ENCODE results near the gene FZD10.

Gene FZD10

DNA sequence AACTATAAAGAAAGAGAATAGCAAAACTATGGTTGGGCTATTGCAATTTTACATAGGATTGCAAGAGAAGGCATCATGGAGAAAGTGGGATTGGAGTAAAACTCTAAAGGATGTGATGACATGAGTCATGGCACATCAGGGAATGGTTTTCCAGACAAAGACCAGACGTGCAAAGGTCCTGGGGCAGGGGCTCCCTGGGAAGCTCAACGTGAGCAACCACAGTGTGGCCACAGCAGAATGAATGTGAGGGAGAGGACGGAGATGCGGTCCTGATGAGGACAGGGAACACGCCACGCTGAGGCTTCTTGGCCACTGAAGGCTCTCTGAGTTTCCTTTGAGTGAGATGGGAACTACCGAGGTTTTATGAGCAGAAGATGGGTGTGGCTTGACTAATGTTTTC lies 38.2 kb downstream of the FZD10 start:
- no peaks in the 10 kb centered on the region for H3K27me3 ChIP-seq (ENCODE audit: low read depth, low read length)
- H3K4me1 ChIP-seq (ENCODE audit: control insufficient read depth in 1 of 2, insufficient read depth in 2 of 2, low read length in 2 of 2), result no peaks in the 10 kb centered on the region
- H3K36me3 ChIP-seq (ENCODE audit: control insufficient read depth in 1 of 2, insufficient read depth in 2 of 2, low read length in 2 of 2), result no peaks in the 10 kb centered on the region
- no peak overlapping the region for H3K27ac ChIP-seq (ENCODE audit: low read length)
- H3K9me3 ChIP-seq (ENCODE audit: control insufficient read depth in 1 of 2, low read length in 2 of 2), result peaks cover 7 to 11% of the 10 kb centered on the region in 2 donors
- H3K4me3 ChIP-seq (ENCODE audit: low read depth in 1 of 2, low read length in 2 of 2), result no peak overlapping the region

GRCh38 chr12:130201037-130201436 lies 38.8 kb downstream of the FZD10 start:
- H3K4me1 ChIP-seq (ENCODE audit: control insufficient read depth in 1 of 2, insufficient read depth in 2 of 2, low read length in 2 of 2), result no peaks in the 10 kb centered on the region
- no peaks in the 10 kb centered on the region for H3K36me3 ChIP-seq (ENCODE audit: control insufficient read depth in 1 of 2, insufficient read depth in 2 of 2, low read length in 2 of 2)
- no peak overlapping the region for H3K4me3 ChIP-seq (ENCODE audit: low read depth in 1 of 2, low read length in 2 of 2)
- no peaks in the 10 kb centered on the region for H3K27me3 ChIP-seq (ENCODE audit: low read depth, low read length)
- H3K27ac ChIP-seq (ENCODE audit: low read length), result no peak overlapping the region
- peaks cover 7 to 14% of the 10 kb centered on the region in 2 donors for H3K9me3 ChIP-seq (ENCODE audit: control insufficient read depth in 1 of 2, low read length in 2 of 2)

- no peaks in the 10 kb centered on the region for H3K27me3 ChIP-seq (ENCODE audit: low read depth, low read length)
- H3K4me1 ChIP-seq (ENCODE audit: control insufficient read depth in 1 of 2, insufficient read depth in 2 of 2, low read length in 2 of 2), result no peaks in the 10 kb centered on the region
- H3K36me3 ChIP-seq (ENCODE audit: control insufficient read depth in 1 of 2, insufficient read depth in 2 of 2, low read length in 2 of 2), result no peaks in the 10 kb centered on the region
- H3K9me3 ChIP-seq (ENCODE audit: control insufficient read depth in 1 of 2, low read length in 2 of 2), result peaks cover 7 to 15% of the 10 kb centered on the region in 2 donors
- H3K4me3 ChIP-seq (ENCODE audit: low read depth in 1 of 2, low read length in 2 of 2), result no peak overlapping the region
- no peak overlapping the region for H3K27ac ChIP-seq (ENCODE audit: low read length)
Observed at GRCh38 chr12:130202201-130202600, 39.9 kb downstream of the FZD10 start.

DNA sequence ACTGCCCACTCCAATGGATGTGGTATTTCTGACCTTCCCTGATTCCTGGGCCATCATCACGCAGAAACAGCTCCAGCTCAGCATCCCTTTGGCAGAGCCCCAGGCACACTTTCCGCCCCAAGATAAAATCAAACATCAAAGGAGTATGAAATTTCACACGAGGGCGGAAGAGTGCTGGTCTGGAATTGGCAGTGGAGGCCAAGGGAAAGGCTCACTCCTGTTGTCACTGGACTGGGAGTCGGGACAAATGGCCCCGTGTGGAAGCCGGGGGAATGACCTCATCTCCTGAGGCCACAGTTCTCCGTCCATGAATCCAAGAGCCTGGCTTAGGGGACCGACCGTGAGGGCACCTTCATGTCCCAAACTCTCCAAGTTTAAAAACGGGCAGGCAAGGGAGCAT lies 40.9 kb downstream of the FZD10 start:
- Histone ChIP-seq H3K27ac (ENCODE audit: low read length) (no peak overlapping the region), H3K4me1 (ENCODE audit: control insufficient read depth in 1 of 2, insufficient read depth in 2 of 2, low read length in 2 of 2) (no peaks in the 10 kb centered on the region), H3K27me3 (ENCODE audit: low read depth, low read length) (no peaks in the 10 kb centered on the region), H3K4me3 (ENCODE audit: low read depth in 1 of 2, low read length in 2 of 2) (no peak overlapping the region), H3K9me3 (ENCODE audit: control insufficient read depth in 1 of 2, low read length in 2 of 2) (peaks cover 7 to 15% of the 10 kb centered on the region in 2 donors), H3K36me3 (ENCODE audit: control insufficient read depth in 1 of 2, insufficient read depth in 2 of 2, low read length in 2 of 2) (no peaks in the 10 kb centered on the region)

DNA sequence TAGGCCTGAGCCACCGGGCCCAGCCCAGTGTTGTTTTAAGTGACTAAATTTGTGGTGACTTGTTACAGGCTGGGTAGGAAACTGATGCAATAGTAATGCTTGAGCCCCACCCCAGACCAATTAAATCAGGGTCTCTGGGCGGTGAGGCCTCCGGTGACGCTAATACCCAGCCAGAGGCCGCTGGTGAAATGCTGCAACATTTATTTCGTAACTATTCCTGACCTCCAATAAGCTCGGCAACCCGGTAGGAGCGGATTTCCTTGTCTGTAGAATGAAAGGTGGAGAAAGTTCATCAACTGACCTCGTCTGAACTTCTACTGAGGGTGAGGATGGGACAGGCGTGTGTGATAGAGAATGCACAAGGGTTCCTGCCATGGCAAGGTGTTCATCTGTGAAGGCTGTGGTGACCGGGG lies 42.3 kb downstream of the FZD10 start:
- Histone ChIP-seq H3K4me3 (ENCODE audit: low read depth in 1 of 2, low read length in 2 of 2) (no peak overlapping the region), H3K36me3 (ENCODE audit: control insufficient read depth in 1 of 2, insufficient read depth in 2 of 2, low read length in 2 of 2) (no peaks in the 10 kb centered on the region), H3K27ac (ENCODE audit: low read length) (no peak overlapping the region), H3K9me3 (ENCODE audit: control insufficient read depth in 1 of 2, low read length in 2 of 2) (peaks cover 7 to 19% of the 10 kb centered on the region in 2 donors), H3K4me1 (ENCODE audit: control insufficient read depth in 1 of 2, insufficient read depth in 2 of 2, low read length in 2 of 2) (no peaks in the 10 kb centered on the region), H3K27me3 (ENCODE audit: low read depth, low read length) (no peaks in the 10 kb centered on the region)

DNA sequence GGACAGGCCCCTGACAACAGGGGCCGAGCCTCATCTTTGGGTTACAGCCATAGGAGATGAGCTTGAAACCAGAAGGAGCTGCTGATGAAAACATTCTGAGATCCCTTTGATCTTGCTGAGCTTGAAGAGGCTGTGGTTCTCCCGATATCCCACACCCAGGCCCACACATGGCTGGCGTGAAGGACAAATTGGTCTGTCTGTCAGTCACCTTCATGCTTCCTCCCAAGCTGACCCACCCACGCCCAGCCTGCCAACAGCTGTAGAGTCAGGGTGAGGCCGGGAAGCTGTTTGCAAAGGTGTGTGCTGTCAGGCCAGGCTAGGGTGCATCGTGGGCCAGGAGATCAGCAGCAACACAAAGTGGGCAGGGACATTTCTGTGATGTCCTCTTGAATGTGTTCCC lies 43.2 kb downstream of the FZD10 start:
- H3K9me3 ChIP-seq (ENCODE audit: control insufficient read depth in 1 of 2, low read length in 2 of 2), result peaks cover 7 to 19% of the 10 kb centered on the region in 2 donors
- H3K27ac ChIP-seq (ENCODE audit: low read length), result no peak overlapping the region
- H3K36me3 ChIP-seq (ENCODE audit: control insufficient read depth in 1 of 2, insufficient read depth in 2 of 2, low read length in 2 of 2), result no peaks in the 10 kb centered on the region
- H3K4me1 ChIP-seq (ENCODE audit: control insufficient read depth in 1 of 2, insufficient read depth in 2 of 2, low read length in 2 of 2), result no peaks in the 10 kb centered on the region
- no peak overlapping the region for H3K4me3 ChIP-seq (ENCODE audit: low read depth in 1 of 2, low read length in 2 of 2)
- H3K27me3 ChIP-seq (ENCODE audit: low read depth, low read length), result no peaks in the 10 kb centered on the region

- Histone ChIP-seq H3K27ac (ENCODE audit: low read length) (no peak overlapping the region), H3K27me3 (ENCODE audit: low read depth, low read length) (no peaks in the 10 kb centered on the region), H3K4me3 (ENCODE audit: low read depth in 1 of 2, low read length in 2 of 2) (no peak overlapping the region), H3K9me3 (ENCODE audit: control insufficient read depth in 1 of 2, low read length in 2 of 2) (peaks cover 0 to 12% of the 10 kb centered on the region in 2 donors), H3K4me1 (ENCODE audit: control insufficient read depth in 1 of 2, insufficient read depth in 2 of 2, low read length in 2 of 2) (no peaks in the 10 kb centered on the region), H3K36me3 (ENCODE audit: control insufficient read depth in 1 of 2, insufficient read depth in 2 of 2, low read length in 2 of 2) (no peaks in the 10 kb centered on the region)
Observed at GRCh38 chr12:130212384-130212989, 50.2 kb downstream of the FZD10 start.

- Histone ChIP-seq H3K4me1 (ENCODE audit: control insufficient read depth in 1 of 2, insufficient read depth in 2 of 2, low read length in 2 of 2) (no peaks in the 10 kb centered on the region), H3K9me3 (ENCODE audit: control insufficient read depth in 1 of 2, low read length in 2 of 2) (peaks cover 0 to 12% of the 10 kb centered on the region in 2 donors), H3K4me3 (ENCODE audit: low read depth in 1 of 2, low read length in 2 of 2) (no peak overlapping the region), H3K27me3 (ENCODE audit: low read depth, low read length) (no peaks in the 10 kb centered on the region), H3K36me3 (ENCODE audit: control insufficient read depth in 1 of 2, insufficient read depth in 2 of 2, low read length in 2 of 2) (no peaks in the 10 kb centered on the region), H3K27ac (ENCODE audit: low read length) (no peak overlapping the region)
Observed at GRCh38 chr12:130213249-130213648, 51.0 kb downstream of the FZD10 start.

- Histone ChIP-seq H3K27ac (ENCODE audit: low read length) (no peak overlapping the region), H3K27me3 (ENCODE audit: low read depth, low read length) (no peaks in the 10 kb centered on the region), H3K4me1 (ENCODE audit: control insufficient read depth in 1 of 2, insufficient read depth in 2 of 2, low read length in 2 of 2) (no peaks in the 10 kb centered on the region), H3K4me3 (ENCODE audit: low read depth in 1 of 2, low read length in 2 of 2) (no peak overlapping the region), H3K36me3 (ENCODE audit: control insufficient read depth in 1 of 2, insufficient read depth in 2 of 2, low read length in 2 of 2) (no peaks in the 10 kb centered on the region), H3K9me3 (ENCODE audit: control insufficient read depth in 1 of 2, low read length in 2 of 2) (peaks cover 0 to 7% of the 10 kb centered on the region in 2 donors)
Observed at GRCh38 chr12:130214686-130215395, 52.6 kb downstream of the FZD10 start.
